Measurements from ENCODE around the gene C15orf61.

DNA sequence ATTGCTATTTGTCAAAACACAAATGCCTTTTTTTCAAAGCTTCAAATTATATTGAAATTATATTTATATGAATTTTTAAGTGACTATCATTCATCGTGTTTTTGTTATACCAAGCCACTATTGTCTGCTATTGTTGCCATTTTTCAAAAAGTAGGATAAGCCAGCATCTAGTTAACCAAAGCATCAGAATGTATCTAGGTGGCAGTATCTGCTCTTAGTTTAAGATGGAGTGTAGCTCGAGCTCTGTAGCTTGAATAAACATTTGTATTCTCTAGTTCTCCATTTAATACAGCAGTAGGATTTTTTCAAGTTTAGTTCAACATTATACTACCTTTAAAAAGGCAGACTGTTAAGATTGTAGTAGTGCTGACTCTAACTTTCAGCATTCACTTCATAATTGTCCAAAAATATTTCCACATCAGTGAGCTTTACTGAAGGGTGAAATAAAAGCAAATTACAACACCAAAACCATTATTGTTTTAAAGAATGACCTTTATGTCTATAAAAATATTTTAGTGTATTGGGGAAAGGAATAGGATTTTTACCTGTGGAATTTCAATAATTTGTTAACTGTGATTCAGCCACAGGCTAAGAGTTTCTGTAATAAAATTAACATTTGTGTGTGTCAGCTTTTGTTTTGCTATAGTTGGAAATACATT is 19.6 kb upstream of the C15orf61 start:
- TF ChIP-seq, protein P1, sequence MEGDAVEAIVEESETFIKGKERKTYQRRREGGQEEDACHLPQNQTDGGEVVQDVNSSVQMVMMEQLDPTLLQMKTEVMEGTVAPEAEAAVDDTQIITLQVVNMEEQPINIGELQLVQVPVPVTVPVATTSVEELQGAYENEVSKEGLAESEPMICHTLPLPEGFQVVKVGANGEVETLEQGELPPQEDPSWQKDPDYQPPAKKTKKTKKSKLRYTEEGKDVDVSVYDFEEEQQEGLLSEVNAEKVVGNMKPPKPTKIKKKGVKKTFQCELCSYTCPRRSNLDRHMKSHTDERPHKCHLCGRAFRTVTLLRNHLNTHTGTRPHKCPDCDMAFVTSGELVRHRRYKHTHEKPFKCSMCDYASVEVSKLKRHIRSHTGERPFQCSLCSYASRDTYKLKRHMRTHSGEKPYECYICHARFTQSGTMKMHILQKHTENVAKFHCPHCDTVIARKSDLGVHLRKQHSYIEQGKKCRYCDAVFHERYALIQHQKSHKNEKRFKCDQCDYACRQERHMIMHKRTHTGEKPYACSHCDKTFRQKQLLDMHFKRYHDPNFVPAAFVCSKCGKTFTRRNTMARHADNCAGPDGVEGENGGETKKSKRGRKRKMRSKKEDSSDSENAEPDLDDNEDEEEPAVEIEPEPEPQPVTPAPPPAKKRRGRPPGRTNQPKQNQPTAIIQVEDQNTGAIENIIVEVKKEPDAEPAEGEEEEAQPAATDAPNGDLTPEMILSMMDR (conservative IDR thresholded peaks at IDR 0.05; ENCODE audit: low read length) = peak; percentile 67
- TF ChIP-seq EZH2phosphoT487 (IDR thresholded peaks at IDR 0.05; ENCODE audit: borderline replicate concordance) = no peak

All from Loucy (cell line).